HepG2 (cell line): Measurements from ENCODE around the gene RNASE13. TPM values are rescaled to one million over a fixed set of nuclear protein-coding genes. Genes with fewer than 3 reads are reported as not detected.

Source experiments
- DR1 ChIP-seq: sonication (generic); formaldehyde crosslinking; IDR thresholded peaks from 2 replicates; pipeline ENCODE4 v1.8.0; 2021; ENCODE audit warnings: mild to moderate bottlenecking, missing genetic modification reagents, inconsistent platforms
- HOXA5 ChIP-seq: sonication (generic); formaldehyde crosslinking; IDR thresholded peaks from 2 replicates; pipeline ENCODE4 v1.4.0; 2020; ENCODE audit warnings: missing genetic modification reagents
- KDM5A ChIP-seq: fragments of 200-600 bp; sonication (generic); IDR thresholded peaks from 2 replicates; pipeline ENCODE4 v1.7.0; 2018; ENCODE audit warnings: antibody characterized with exemption, mild to moderate bottlenecking, low read length, borderline replicate concordance
- KLF11 ChIP-seq: IDR thresholded peaks from 2 replicates; pipeline ENCODE4 v1.6.1; 2016; ENCODE audit warnings: missing compliant biosample characterization
- MED13 ChIP-seq: sonication (generic); formaldehyde crosslinking; IDR thresholded peaks from 2 replicates; pipeline ENCODE4 v1.5.0; 2020; ENCODE audit warnings: missing genetic modification reagents
- MEIS1 ChIP-seq: sonication (generic); formaldehyde crosslinking; IDR thresholded peaks from 2 replicates; pipeline ENCODE4 v1.9.0; 2021; ENCODE audit warnings: mild to moderate bottlenecking, missing genetic modification reagents, moderate library complexity, borderline replicate concordance
- NFIC ChIP-seq: IDR thresholded peaks from 2 replicates; pipeline ENCODE4 v1.6.1; 2012; ENCODE audit warnings: mild to moderate bottlenecking, low read length, inconsistent platforms
- POLR2A ChIP-seq, 2 experiments: IDR thresholded peaks; 2 replicates each; pipeline ENCODE4 v1.6.1; 2011; ENCODE audit warnings: low read depth in 2 of 2, low read length in 2 of 2, mild to moderate bottlenecking in 1 of 2, moderate library complexity in 1 of 2; ENCODE audit not compliant: insufficient read depth in 1 of 2
- RCOR2 ChIP-seq: IDR thresholded peaks from 2 replicates; pipeline ENCODE4 v1.6.1; 2016; ENCODE audit warnings: missing biosample characterization, missing genetic modification reagents
- SIX1 ChIP-seq: sonication (generic); formaldehyde crosslinking; IDR thresholded peaks from 2 replicates; pipeline ENCODE4 v1.4.0; 2020; ENCODE audit warnings: missing genetic modification reagents, borderline replicate concordance
- SP2 ChIP-seq: sonication (generic); formaldehyde crosslinking; IDR thresholded peaks from 2 replicates; pipeline ENCODE4 v1.5.1; 2020; ENCODE audit warnings: mild to moderate bottlenecking, missing genetic modification reagents
- YY1 ChIP-seq: IDR thresholded peaks from 2 replicates; pipeline ENCODE4 v1.6.1; 2011; ENCODE audit warnings: low read length, low read depth, moderate library complexity, mild to moderate bottlenecking; ENCODE audit not compliant: insufficient read depth, insufficient replicate concordance
- ZFY ChIP-seq: sonication (generic); formaldehyde crosslinking; IDR thresholded peaks from 2 replicates; pipeline ENCODE4 v1.4.0; 2020; ENCODE audit warnings: missing genetic modification reagents
- ZNF124 ChIP-seq: sonication (generic); formaldehyde crosslinking; IDR thresholded peaks from 2 replicates; pipeline ENCODE4 v1.4.0; 2020; ENCODE audit warnings: missing genetic modification reagents
- ZNF337 ChIP-seq: sonication (generic); formaldehyde crosslinking; IDR thresholded peaks from 2 replicates; pipeline ENCODE4 v1.5.1; 2020; ENCODE audit warnings: missing genetic modification reagents, low read depth, mild to moderate bottlenecking, borderline replicate concordance
- ZNF746 ChIP-seq: sonication (generic); formaldehyde crosslinking; IDR thresholded peaks from 2 replicates; pipeline ENCODE4 v1.8.0; 2022; ENCODE audit warnings: mild to moderate bottlenecking, missing genetic modification reagents
- ZNF891 ChIP-seq: sonication (generic); formaldehyde crosslinking; IDR thresholded peaks from 2 replicates; pipeline ENCODE4 v1.5.0; 2020; ENCODE audit warnings: mild to moderate bottlenecking, missing genetic modification reagents
- polyA plus RNA-seq, 8 experiments: library from polyadenylated mRNA; depleted of rRNA in 3 of 8; stranded (reverse) in 7 of 8; unstranded in 1 of 8; fragments of >200 nt; fragmentation: Illumina TruSeq in 4 of 8; extraction: Trizol in 4 of 8; gene quantifications; 2 replicates each; pipeline versions ENCODE4 v1.2.1 to v1.2.3, GENCODE V29; 2011 to 2016; ENCODE audit warnings: low read depth in 4 of 8, missing spikeins in 1 of 8, mixed read lengths in 1 of 8; ENCODE audit not compliant: insufficient read depth in 1 of 8
- total RNA-seq, 5 experiments: library from RNA; depleted of rRNA; stranded (reverse); fragments of >200 nt; fragmentation: Illumina TruSeq; extraction: Trizol; gene quantifications; 2 replicates each; pipeline ENCODE4 v1.2.3, GENCODE V29; 2016; ENCODE audit warnings: low read depth in 1 of 5
- TF ChIP-seq, protein P1 (sequence below): sonication (generic); formaldehyde crosslinking; conservative IDR thresholded peaks from 2 replicates; pipeline ENCODE4 v1.4.0; 2020; ENCODE audit warnings: mild to moderate bottlenecking, missing genetic modification reagents, moderate library complexity
- TF ChIP-seq, protein P2 (sequence below): sonication (generic); formaldehyde crosslinking; IDR thresholded peaks from 2 replicates; pipeline ENCODE4 v1.4.0; 2020; ENCODE audit warnings: missing genetic modification reagents, mild to moderate bottlenecking, borderline replicate concordance
- TF ChIP-seq, protein P3 (sequence below): sonication (generic); formaldehyde crosslinking; IDR thresholded peaks from 2 replicates; pipeline ENCODE4 v1.4.0; 2020; ENCODE audit warnings: mild to moderate bottlenecking, missing genetic modification reagents
- TF ChIP-seq, protein P4 (sequence below): IDR thresholded peaks from 2 replicates; pipeline ENCODE4 v1.6.1; 2016; ENCODE audit warnings: mild to moderate bottlenecking, missing biosample characterization, missing genetic modification reagents
- TF ChIP-seq, protein P5 (sequence below): sonication (generic); formaldehyde crosslinking; IDR thresholded peaks from 2 replicates; pipeline ENCODE4 v1.5.0; 2020; ENCODE audit warnings: missing genetic modification reagents, mild to moderate bottlenecking, borderline replicate concordance

The RNASE13 gene
- total and polyA plus RNA-seq, 2 of the 13 experiments (the other 11 are each of a cell fraction or from before 2014, with no cell fraction given): 1.0 TPM; not detected in 1

DNA sequence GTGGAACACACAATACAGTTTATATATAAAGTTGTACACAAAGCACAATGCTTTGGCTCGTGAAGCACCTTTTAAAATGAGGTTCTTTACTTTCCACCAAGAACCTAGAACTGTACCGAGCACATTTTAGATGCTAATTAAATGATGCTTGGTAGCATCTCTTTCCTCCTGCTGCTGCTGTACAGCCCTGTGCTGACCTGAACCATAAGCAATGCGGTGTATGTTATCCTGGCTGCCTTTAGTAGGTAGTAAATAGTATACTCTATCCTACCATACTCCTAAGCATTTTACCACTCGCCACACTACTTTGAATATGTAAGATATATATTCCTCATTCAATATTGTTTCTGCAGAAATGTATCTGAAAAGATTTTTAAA lies 20.1 kb upstream of the RNASE13 start (continued):
- TF ChIP-seq HOXA5 (no peak), KLF11 (CRISPR knock-in tag) (no peak), ZNF124 (CRISPR knock-in tag) (0 out of 2 replicates have a peak, but pooled peaks have one; percentile 4), POLR2A (IDR thresholded peaks at IDR 0.05; ENCODE audit: insufficient read depth in 1 of 2, low read depth in 2 of 2, low read length in 2 of 2) (no peak), MED13 (CRISPR knock-in tag) (no peak), NFIC (no peak), DR1 (no peak), YY1 (no peak), ZNF337 (CRISPR knock-in tag) (no peak), ZNF746 (CRISPR knock-in tag) (no peak), SIX1 (no peak), KDM5A (no peak), RCOR2 (CRISPR knock-in tag) (no peak; the same call in 1 of the 2 replicates), ZFY (CRISPR knock-in tag) (no peak), SP2 (no peak), ZNF891 (CRISPR knock-in tag) (no peak), MEIS1 (CRISPR knock-in tag) (no peak)
- TF ChIP-seq, protein P1, sequence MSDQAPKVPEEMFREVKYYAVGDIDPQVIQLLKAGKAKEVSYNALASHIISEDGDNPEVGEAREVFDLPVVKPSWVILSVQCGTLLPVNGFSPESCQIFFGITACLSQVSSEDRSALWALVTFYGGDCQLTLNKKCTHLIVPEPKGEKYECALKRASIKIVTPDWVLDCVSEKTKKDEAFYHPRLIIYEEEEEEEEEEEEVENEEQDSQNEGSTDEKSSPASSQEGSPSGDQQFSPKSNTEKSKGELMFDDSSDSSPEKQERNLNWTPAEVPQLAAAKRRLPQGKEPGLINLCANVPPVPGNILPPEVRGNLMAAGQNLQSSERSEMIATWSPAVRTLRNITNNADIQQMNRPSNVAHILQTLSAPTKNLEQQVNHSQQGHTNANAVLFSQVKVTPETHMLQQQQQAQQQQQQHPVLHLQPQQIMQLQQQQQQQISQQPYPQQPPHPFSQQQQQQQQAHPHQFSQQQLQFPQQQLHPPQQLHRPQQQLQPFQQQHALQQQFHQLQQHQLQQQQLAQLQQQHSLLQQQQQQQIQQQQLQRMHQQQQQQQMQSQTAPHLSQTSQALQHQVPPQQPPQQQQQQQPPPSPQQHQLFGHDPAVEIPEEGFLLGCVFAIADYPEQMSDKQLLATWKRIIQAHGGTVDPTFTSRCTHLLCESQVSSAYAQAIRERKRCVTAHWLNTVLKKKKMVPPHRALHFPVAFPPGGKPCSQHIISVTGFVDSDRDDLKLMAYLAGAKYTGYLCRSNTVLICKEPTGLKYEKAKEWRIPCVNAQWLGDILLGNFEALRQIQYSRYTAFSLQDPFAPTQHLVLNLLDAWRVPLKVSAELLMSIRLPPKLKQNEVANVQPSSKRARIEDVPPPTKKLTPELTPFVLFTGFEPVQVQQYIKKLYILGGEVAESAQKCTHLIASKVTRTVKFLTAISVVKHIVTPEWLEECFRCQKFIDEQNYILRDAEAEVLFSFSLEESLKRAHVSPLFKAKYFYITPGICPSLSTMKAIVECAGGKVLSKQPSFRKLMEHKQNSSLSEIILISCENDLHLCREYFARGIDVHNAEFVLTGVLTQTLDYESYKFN (CRISPR knock-in tag): peak; percentile 11
- TF ChIP-seq, protein P2, sequence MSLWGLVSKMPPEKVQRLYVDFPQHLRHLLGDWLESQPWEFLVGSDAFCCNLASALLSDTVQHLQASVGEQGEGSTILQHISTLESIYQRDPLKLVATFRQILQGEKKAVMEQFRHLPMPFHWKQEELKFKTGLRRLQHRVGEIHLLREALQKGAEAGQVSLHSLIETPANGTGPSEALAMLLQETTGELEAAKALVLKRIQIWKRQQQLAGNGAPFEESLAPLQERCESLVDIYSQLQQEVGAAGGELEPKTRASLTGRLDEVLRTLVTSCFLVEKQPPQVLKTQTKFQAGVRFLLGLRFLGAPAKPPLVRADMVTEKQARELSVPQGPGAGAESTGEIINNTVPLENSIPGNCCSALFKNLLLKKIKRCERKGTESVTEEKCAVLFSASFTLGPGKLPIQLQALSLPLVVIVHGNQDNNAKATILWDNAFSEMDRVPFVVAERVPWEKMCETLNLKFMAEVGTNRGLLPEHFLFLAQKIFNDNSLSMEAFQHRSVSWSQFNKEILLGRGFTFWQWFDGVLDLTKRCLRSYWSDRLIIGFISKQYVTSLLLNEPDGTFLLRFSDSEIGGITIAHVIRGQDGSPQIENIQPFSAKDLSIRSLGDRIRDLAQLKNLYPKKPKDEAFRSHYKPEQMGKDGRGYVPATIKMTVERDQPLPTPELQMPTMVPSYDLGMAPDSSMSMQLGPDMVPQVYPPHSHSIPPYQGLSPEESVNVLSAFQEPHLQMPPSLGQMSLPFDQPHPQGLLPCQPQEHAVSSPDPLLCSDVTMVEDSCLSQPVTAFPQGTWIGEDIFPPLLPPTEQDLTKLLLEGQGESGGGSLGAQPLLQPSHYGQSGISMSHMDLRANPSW: 0 out of 2 replicates have a peak, but pooled peaks have one; percentile 16
- TF ChIP-seq, protein P3, sequence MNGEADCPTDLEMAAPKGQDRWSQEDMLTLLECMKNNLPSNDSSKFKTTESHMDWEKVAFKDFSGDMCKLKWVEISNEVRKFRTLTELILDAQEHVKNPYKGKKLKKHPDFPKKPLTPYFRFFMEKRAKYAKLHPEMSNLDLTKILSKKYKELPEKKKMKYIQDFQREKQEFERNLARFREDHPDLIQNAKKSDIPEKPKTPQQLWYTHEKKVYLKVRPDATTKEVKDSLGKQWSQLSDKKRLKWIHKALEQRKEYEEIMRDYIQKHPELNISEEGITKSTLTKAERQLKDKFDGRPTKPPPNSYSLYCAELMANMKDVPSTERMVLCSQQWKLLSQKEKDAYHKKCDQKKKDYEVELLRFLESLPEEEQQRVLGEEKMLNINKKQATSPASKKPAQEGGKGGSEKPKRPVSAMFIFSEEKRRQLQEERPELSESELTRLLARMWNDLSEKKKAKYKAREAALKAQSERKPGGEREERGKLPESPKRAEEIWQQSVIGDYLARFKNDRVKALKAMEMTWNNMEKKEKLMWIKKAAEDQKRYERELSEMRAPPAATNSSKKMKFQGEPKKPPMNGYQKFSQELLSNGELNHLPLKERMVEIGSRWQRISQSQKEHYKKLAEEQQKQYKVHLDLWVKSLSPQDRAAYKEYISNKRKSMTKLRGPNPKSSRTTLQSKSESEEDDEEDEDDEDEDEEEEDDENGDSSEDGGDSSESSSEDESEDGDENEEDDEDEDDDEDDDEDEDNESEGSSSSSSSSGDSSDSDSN: no peak
- TF ChIP-seq, protein P4, sequence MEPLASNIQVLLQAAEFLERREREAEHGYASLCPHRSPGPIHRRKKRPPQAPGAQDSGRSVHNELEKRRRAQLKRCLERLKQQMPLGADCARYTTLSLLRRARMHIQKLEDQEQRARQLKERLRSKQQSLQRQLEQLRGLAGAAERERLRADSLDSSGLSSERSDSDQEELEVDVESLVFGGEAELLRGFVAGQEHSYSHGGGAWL: no peak
- TF ChIP-seq, protein P5, sequence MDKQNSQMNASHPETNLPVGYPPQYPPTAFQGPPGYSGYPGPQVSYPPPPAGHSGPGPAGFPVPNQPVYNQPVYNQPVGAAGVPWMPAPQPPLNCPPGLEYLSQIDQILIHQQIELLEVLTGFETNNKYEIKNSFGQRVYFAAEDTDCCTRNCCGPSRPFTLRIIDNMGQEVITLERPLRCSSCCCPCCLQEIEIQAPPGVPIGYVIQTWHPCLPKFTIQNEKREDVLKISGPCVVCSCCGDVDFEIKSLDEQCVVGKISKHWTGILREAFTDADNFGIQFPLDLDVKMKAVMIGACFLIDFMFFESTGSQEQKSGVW (CRISPR knock-in tag): no peak
